ENCODE data around the gene ZNF697.

The ZNF697 gene

GRCh38 chr1:119659628-119660027, 11.6 kb upstream of the ZNF697 start:
- no peaks in the 10 kb centered on the region for H3K9me3 ChIP-seq (ENCODE audit: severe bottlenecking)
- H3K27me3 ChIP-seq (ENCODE audit: insufficient read depth, poor library complexity, severe bottlenecking) = no peaks in the 10 kb centered on the region
- TF ChIP-seq CTCF (IDR thresholded peaks at IDR 0.05; ENCODE audit: poor library complexity, severe bottlenecking) = no peak
- DNase-seq (ENCODE audit: low spot score) (no peak), ATAC-seq (ENCODE audit: low read depth) (no peak)
- no peak overlapping the region for H3K4me3 ChIP-seq (ENCODE audit: severe bottlenecking)
- H3K4me1 ChIP-seq (ENCODE audit: insufficient read depth, poor library complexity, severe bottlenecking) = peaks cover 3% of the 10 kb centered on the region
- H3K36me3 ChIP-seq (ENCODE audit: low read depth) = no peaks in the 10 kb centered on the region
- H3K27ac ChIP-seq (ENCODE audit: poor library complexity, severe bottlenecking) = no peak overlapping the region

- H3K36me3 ChIP-seq (ENCODE audit: low read depth) = no peaks in the 10 kb centered on the region
- no peaks in the 10 kb centered on the region for H3K9me3 ChIP-seq (ENCODE audit: severe bottlenecking)
- H3K27me3 ChIP-seq (ENCODE audit: insufficient read depth, poor library complexity, severe bottlenecking) = no peaks in the 10 kb centered on the region
- peaks cover 5% of the 10 kb centered on the region for H3K4me1 ChIP-seq (ENCODE audit: insufficient read depth, poor library complexity, severe bottlenecking)
- DNase-seq (ENCODE audit: low spot score) (no peak), ATAC-seq (ENCODE audit: low read depth) (no peak)
- no peak overlapping the region for H3K4me3 ChIP-seq (ENCODE audit: severe bottlenecking)
- H3K27ac ChIP-seq (ENCODE audit: poor library complexity, severe bottlenecking) = no peak overlapping the region
- no peak for TF ChIP-seq CTCF (IDR thresholded peaks at IDR 0.05; ENCODE audit: poor library complexity, severe bottlenecking)
These were observed 8.4 kb upstream of the ZNF697 start for GRCh38 chr1:119656410-119656955.

GRCh38 chr1:119655154-119655553, 7.1 kb upstream of the ZNF697 start:
- H3K4me1 ChIP-seq (ENCODE audit: insufficient read depth, poor library complexity, severe bottlenecking) = peaks cover 5% of the 10 kb centered on the region
- no peak overlapping the region for H3K27ac ChIP-seq (ENCODE audit: poor library complexity, severe bottlenecking)
- H3K36me3 ChIP-seq (ENCODE audit: low read depth) = no peaks in the 10 kb centered on the region
- H3K9me3 ChIP-seq (ENCODE audit: severe bottlenecking) = no peaks in the 10 kb centered on the region
- H3K27me3 ChIP-seq (ENCODE audit: insufficient read depth, poor library complexity, severe bottlenecking) = no peaks in the 10 kb centered on the region
- TF ChIP-seq CTCF (IDR thresholded peaks at IDR 0.05; ENCODE audit: poor library complexity, severe bottlenecking) = no peak
- no peak for DNase-seq (ENCODE audit: low spot score)
- ATAC-seq (ENCODE audit: low read depth) = no peak
- H3K4me3 ChIP-seq (ENCODE audit: severe bottlenecking) = no peak overlapping the region

GRCh38 chr1:119653839-119654170, 5.7 kb upstream of the ZNF697 start:
- Histone ChIP-seq H3K27me3 (ENCODE audit: insufficient read depth, poor library complexity, severe bottlenecking) (no peaks in the 10 kb centered on the region), H3K27ac (ENCODE audit: poor library complexity, severe bottlenecking) (no peak overlapping the region), H3K9me3 (ENCODE audit: severe bottlenecking) (no peaks in the 10 kb centered on the region), H3K4me3 (ENCODE audit: severe bottlenecking) (no peak overlapping the region), H3K36me3 (ENCODE audit: low read depth) (no peaks in the 10 kb centered on the region), H3K4me1 (ENCODE audit: insufficient read depth, poor library complexity, severe bottlenecking) (peaks cover 8% of the 10 kb centered on the region)
- no peak for DNase-seq (ENCODE audit: low spot score)
- TF ChIP-seq CTCF (IDR thresholded peaks at IDR 0.05; ENCODE audit: poor library complexity, severe bottlenecking) = no peak
- ATAC-seq (ENCODE audit: low read depth) = no peak

- Histone ChIP-seq H3K27me3 (ENCODE audit: insufficient read depth, poor library complexity, severe bottlenecking) (no peaks in the 10 kb centered on the region), H3K4me1 (ENCODE audit: insufficient read depth, poor library complexity, severe bottlenecking) (peaks cover 8% of the 10 kb centered on the region), H3K36me3 (ENCODE audit: low read depth) (no peaks in the 10 kb centered on the region), H3K27ac (ENCODE audit: poor library complexity, severe bottlenecking) (no peak overlapping the region), H3K4me3 (ENCODE audit: severe bottlenecking) (no peak overlapping the region), H3K9me3 (ENCODE audit: severe bottlenecking) (no peaks in the 10 kb centered on the region)
- no peak for TF ChIP-seq CTCF (IDR thresholded peaks at IDR 0.05; ENCODE audit: poor library complexity, severe bottlenecking)
- ATAC-seq (ENCODE audit: low read depth) (no peak), DNase-seq (ENCODE audit: low spot score) (no peak)
These were observed 5.2 kb upstream of the ZNF697 start for GRCh38 chr1:119653135-119653838.

Measured in RWPE2 (cell line).